ENCODE measurements around the gene LRRC8D.

Gene LRRC8D

GRCh38 chr1:89942825-89943658 is 122.2 kb downstream of the LRRC8D start:
- DNase-seq, result peak; percentile 67

GRCh38 chr1:89943846-89944781 is 123.3 kb downstream of the LRRC8D start:
- no peak for DNase-seq

DNA sequence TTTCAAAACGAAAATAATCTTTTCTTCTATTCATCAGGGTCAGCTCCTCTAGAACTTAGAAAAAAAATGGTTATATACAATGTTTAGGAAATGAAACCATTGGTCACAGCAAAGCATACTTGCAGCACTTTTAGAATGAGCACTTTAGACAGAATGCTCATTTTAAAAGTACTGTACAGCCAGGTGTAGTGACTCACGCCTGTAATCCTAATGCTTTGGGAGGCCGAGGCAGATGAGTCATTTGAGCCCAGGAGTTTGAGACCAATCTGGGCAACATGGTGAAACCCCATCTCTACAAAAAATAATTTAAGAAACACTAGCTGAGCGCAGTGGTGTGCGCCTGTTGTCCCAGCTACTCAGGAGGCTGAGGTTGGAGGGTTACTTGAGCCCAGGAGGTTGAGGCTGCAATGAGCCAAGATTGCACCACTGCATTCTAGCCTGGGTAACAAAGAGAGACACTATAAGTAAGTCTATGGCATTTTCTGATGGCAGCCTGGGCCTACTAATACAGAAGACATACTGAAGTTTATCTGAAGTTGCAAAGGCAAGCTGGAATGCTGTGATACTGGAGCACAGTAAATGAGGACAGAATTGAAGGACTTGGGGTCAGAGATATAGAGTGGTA is 125.1 kb downstream of the LRRC8D start:
- DNase-seq, result no peak

DNA sequence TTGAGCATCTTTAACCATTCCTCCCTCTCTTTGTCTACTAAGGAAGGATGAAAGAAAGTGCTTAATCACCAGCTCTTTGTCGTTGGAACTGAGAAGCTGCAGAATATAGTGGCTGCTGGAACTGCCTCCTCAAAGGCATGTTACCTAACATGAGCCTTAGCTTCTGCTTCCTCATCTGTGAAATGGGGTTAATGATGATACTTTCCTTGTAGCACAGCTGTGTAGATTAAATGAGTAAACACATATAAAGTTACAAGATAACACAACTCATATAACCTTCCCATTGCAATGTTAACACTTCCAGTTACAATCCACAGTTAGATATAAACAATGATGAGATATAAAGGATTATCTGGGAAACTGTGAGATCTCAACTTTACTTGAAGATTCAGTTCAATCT is 125.7 kb downstream of the LRRC8D start:
- no peak for DNase-seq

- DNase-seq, result no peak
Observed at GRCh38 chr1:89948722-89949345, 128.0 kb downstream of the LRRC8D start.

DNA sequence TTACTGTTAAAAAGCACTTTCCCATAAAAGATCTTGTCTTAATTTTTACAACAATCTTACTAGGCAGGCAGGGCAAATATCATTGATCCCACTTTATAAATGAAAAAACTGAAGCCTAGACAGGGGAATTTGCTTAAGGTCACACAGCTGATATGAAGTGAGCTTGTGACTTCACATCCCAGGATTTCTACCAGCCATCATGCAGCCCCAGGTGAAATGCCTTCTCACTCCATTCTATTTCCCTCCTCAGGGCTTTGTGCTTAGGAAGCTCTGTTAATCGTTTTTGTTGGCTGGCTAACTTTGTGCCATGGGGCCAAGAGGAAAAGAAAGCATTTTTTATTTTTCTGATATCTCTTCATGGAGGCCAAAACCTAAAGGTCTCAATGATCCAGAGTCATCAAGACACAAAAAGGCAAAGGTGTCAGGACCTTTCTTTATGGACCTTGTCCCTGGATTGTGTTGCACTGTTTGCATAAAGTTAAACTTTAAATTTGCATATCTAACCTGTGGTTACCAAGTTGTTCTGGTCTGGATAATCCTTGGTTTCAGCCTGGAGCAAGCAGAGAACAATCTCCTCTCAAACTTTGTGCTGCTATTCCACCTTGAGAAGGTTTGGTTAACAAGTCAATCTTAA is 129.3 kb downstream of the LRRC8D start:
- DNase-seq, result no peak

- no peak for DNase-seq
Observed at GRCh38 chr1:89950703-89951102, 129.9 kb downstream of the LRRC8D start.

DNA sequence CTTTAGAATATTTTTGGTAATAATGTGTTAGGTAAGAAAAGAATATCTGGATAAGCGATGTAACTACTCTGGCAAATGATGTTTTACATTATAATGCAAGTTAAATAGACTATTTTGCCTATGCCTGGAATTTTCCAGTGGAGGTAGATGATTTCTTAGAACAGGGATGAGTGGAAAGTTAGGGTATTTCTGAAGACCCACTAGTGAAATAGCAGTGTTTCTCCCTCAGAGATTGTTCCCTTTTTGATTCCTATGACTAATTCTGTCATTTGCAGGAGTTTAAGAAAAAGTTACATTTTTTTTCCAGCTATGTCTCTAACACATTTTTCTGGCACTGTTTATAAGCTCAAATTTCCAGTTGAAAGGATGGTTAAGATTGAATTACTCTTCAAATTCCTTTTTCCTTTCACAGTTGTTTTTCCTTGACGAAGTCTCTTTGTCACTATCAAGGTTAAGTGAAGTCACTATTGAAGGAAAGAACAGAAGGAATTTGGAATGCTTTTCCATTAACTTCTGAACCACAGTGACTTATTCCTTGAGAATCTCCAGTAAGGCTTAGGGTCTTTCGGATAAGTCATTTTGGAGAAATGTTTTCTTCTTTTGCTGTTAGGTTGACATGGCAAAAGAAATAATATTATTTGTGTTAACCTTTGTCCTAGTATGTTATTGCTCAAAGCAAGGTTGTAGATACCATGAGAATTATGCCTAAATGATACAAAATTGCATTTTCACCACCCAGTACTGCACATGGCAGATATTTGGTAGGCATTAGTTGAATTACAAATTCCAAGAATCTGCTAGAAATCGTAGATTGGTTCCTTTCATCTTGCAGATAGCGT is 131.2 kb downstream of the LRRC8D start:
- peak; percentile 43 for DNase-seq

- no peak for DNase-seq
Observed at GRCh38 chr1:89952605-89953130, 131.8 kb downstream of the LRRC8D start.

- DNase-seq, result peak; percentile 69
Observed at GRCh38 chr1:89953131-89953626, 132.3 kb downstream of the LRRC8D start.

- DNase-seq, result no peak
Observed at GRCh38 chr1:89953929-89954328, 133.1 kb downstream of the LRRC8D start.

- DNase-seq, result no peak
Observed at GRCh38 chr1:89954401-89954800, 133.6 kb downstream of the LRRC8D start.

GRCh38 chr1:89955311-89956205 is 134.7 kb downstream of the LRRC8D start:
- DNase-seq, result no peak

GRCh38 chr1:89957107-89957506 is 136.3 kb downstream of the LRRC8D start:
- DNase-seq, result peak; percentile 40

DNA sequence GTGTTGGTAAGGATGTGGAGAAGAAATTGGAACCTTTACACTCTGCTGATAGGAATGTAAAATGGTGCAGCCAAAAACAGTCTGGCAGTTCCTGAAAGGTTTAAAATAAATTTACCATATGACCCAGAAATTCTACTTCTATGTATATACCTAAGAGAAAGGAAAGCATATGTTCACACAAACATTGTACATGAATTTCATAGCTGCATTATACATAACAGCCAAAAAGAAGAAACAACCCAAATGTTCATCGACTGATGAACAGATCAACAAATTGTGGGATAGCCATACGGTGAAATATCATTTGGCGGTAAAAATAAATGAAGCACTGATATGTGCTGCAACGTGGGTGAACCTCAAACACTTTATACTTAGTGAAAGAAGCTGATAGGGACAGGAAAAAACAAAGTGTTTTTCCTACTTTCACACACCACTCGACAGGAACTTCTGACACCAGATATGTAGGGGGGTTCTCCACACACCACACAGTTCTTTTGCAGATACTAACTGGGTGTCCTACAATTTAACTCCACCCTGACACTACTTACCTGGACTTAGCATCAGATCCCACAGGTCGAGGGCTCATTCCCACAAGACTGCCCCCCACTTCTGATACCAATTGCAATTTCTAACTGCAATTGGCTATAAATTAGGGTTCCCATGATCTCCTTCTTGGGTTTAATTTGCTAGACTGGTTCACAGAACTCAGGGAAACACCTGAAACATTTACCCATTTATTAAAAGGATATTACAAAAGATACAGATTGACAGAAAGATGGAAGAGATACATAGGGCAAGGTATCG is 138.2 kb downstream of the LRRC8D start:
- no peak for DNase-seq

- no peak for DNase-seq
Observed at GRCh38 chr1:89959719-89960118, 138.9 kb downstream of the LRRC8D start.

- peak; percentile 59 for DNase-seq
Observed at GRCh38 chr1:89962024-89962741, 141.4 kb downstream of the LRRC8D start.

DNA sequence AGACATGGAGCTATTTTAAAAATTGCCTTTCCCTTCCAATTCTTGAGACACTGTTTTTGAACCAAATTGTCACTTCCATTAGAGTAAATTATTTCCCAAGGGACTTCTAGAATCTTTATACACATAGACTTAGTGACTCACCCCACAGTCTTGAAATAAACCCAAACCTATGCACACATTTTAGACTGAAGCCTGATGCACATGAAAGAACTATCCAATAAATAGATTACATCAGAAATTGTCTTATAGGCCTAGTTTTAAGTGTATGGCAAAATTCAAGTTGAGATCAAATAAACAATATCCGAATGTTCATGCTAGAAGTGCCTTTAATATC is 141.9 kb downstream of the LRRC8D start:
- no peak for DNase-seq
